Panc1 (cell line): ENCODE measurements around the gene CD55. TPM values are rescaled to one million over a fixed set of nuclear protein-coding genes. Genes with fewer than 3 reads are reported as not detected.

Experiments
- ATAC-seq: fragments of 200-7000 bp; cut with Tn5 transposase; 2 replicates; pipeline ENCODE4 v1.9.1; 2020; ENCODE audit warnings: mild to moderate bottlenecking, moderate library complexity
- BruUV-seq: library from RNA; stranded (reverse); fragments of 400-500 nt; replicated peaks from 2 replicates; lab custom pipeline; 2021; lab: Mats Ljungman, UMichigan
- CTCF ChIA-PET: fragments of 300-600 bp; sonication (Branson Sonifier 250); formaldehyde crosslinking; loops from one replicate; lab custom pipeline; 2022; ENCODE audit warnings: antibody characterized with exemption; lab: Charles Lee
- POLR2A ChIA-PET: fragments of 300-600 bp; sonication (Branson Sonifier 250); formaldehyde crosslinking; loops from one replicate; lab custom pipeline; 2022; ENCODE audit warnings: antibody characterized with exemption; lab: Charles Lee
- DNase-seq: peaks from one replicate; pipeline ENCODE4 v3.0.0-alpha.2; 2010; ENCODE audit warnings: low read depth, low spot score
- H3K27ac ChIP-seq: 2 replicates; pipeline ENCODE4 v1.5.1; 2011; ENCODE audit warnings: mild to moderate bottlenecking, low read length, inconsistent platforms
- H3K27me3 ChIP-seq: fragments of 200-500 bp; sonication (Bioruptor generic); 2 replicates; pipeline ENCODE4 v1.6.0; 2014; ENCODE audit warnings: low read length, inconsistent platforms; ENCODE audit not compliant: control insufficient read depth, insufficient read depth
- H3K36me3 ChIP-seq: fragments of 200-500 bp; sonication (Bioruptor generic); 2 replicates; pipeline ENCODE4 v1.5.1; 2014; ENCODE audit warnings: inconsistent platforms, mild to moderate bottlenecking, low read length, moderate library complexity; ENCODE audit not compliant: control insufficient read depth, insufficient read depth
- H3K4me1 ChIP-seq: 2 replicates; pipeline ENCODE4 v1.5.1; 2011; ENCODE audit warnings: inconsistent platforms, mild to moderate bottlenecking, low read length, moderate library complexity; ENCODE audit not compliant: control insufficient read depth, insufficient read depth
- H3K4me3 ChIP-seq, 2 experiments: 2 replicates each; pipeline ENCODE4 v1.5.1; 2011 to 2012; ENCODE audit warnings: low read depth in 2 of 2, low read length in 2 of 2, mild to moderate bottlenecking in 2 of 2, inconsistent platforms in 1 of 2, moderate library complexity in 1 of 2
- H3K9me3 ChIP-seq: fragments of 200-500 bp; sonication (Bioruptor generic); 2 replicates; pipeline ENCODE4 v1.5.1; 2014; ENCODE audit warnings: low read depth, mild to moderate bottlenecking, inconsistent platforms, low read length, moderate library complexity; ENCODE audit not compliant: control insufficient read depth, insufficient read depth
- POLR2AphosphoS5 ChIP-seq: IDR thresholded peaks from 2 replicates; pipeline ENCODE4 v1.6.1; 2012; ENCODE audit warnings: mild to moderate bottlenecking, low read depth, low read length, moderate library complexity
- SIN3A ChIP-seq: IDR thresholded peaks from 2 replicates; pipeline ENCODE4 v1.6.1; 2012; ENCODE audit warnings: low read depth, mild to moderate bottlenecking, low read length, moderate library complexity, borderline replicate concordance; ENCODE audit not compliant: insufficient read depth
- TCF7L2 ChIP-seq: IDR thresholded peaks from 2 replicates; pipeline ENCODE4 v1.6.1; 2011; ENCODE audit warnings: mild to moderate bottlenecking, low read depth, low read length, inconsistent platforms
- in situ Hi-C: cut with HindIII; loops from 2 replicates; pipeline ENCODE4 v1.10.0; 2016; ENCODE audit warnings: low sequenced_read_pairs, low pct_unique_long_range_greater_than_20kb
- intact Hi-C: fragments of 100-400 bp; cut with micrococcal nuclease; formaldehyde crosslinking; loops from one replicate; pipeline ENCODE4 v1.10.0; 2022; ENCODE audit not compliant: unreplicated experiment
- total RNA-seq: library from RNA; stranded (reverse); gene quantifications from one replicate; pipeline ENCODE4 v1.2.1, GENCODE V29; 2021; ENCODE audit not compliant: unreplicated experiment
- TF ChIP-seq, protein P1 (sequence below), 2 experiments: IDR thresholded peaks; 2 replicates each; pipeline ENCODE4 v1.6.1; 2011 to 2012; ENCODE audit warnings: low read depth in 2 of 2, control low read depth in 1 of 2, low read length in 1 of 2, mild to moderate bottlenecking in 1 of 2, moderate library complexity in 1 of 2; ENCODE audit not compliant: insufficient read depth in 1 of 2
- TF ChIP-seq, protein P2 (sequence below): fragments of 450-650 bp; IDR thresholded peaks from 2 replicates; pipeline ENCODE4 v1.5.1; 2017; ENCODE audit warnings: mild to moderate bottlenecking

CD55 gene
- total RNA-seq, 1 experiment from 2014 or later: 12.1 TPM

DNA sequence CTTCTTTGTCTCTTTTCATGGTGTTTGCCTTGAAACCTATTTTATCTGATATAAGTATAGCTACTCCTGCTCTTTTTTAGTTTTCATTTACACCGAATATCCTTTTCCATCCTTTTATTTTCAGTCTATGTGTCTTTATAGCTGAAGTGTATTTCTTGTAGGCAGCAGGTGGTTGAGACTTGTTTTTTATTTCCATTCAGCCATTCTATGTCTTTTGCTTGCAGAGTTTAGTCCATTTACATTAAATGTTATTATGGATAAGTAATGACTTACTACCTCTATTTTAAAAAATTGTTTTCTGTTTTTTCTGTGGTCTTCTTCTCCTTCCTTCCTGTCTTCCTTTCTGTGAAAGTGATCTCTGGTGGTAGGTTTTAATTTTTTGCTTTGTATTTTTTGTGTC is 45.0 kb upstream of the CD55 start:
- no peak overlapping the region for H3K4me3 ChIP-seq
- DNase-seq (no peak), ATAC-seq (no peak)
- no TSS peak for BruUV-seq
- H3K36me3 ChIP-seq: no peaks in the 10 kb centered on the region
- H3K9me3 ChIP-seq: no peaks in the 10 kb centered on the region
- ChIA-PET POLR2A (no interaction called here), CTCF (no interaction called here)
- H3K27ac ChIP-seq: no peak overlapping the region
- intact Hi-C loops: no loop called here
- in situ Hi-C loops: no loop called here
- no peaks in the 10 kb centered on the region for H3K4me1 ChIP-seq
- TF ChIP-seq SIN3A (no peak), POLR2AphosphoS5 (no peak), TCF7L2 (no peak)
- TF ChIP-seq, protein P1, sequence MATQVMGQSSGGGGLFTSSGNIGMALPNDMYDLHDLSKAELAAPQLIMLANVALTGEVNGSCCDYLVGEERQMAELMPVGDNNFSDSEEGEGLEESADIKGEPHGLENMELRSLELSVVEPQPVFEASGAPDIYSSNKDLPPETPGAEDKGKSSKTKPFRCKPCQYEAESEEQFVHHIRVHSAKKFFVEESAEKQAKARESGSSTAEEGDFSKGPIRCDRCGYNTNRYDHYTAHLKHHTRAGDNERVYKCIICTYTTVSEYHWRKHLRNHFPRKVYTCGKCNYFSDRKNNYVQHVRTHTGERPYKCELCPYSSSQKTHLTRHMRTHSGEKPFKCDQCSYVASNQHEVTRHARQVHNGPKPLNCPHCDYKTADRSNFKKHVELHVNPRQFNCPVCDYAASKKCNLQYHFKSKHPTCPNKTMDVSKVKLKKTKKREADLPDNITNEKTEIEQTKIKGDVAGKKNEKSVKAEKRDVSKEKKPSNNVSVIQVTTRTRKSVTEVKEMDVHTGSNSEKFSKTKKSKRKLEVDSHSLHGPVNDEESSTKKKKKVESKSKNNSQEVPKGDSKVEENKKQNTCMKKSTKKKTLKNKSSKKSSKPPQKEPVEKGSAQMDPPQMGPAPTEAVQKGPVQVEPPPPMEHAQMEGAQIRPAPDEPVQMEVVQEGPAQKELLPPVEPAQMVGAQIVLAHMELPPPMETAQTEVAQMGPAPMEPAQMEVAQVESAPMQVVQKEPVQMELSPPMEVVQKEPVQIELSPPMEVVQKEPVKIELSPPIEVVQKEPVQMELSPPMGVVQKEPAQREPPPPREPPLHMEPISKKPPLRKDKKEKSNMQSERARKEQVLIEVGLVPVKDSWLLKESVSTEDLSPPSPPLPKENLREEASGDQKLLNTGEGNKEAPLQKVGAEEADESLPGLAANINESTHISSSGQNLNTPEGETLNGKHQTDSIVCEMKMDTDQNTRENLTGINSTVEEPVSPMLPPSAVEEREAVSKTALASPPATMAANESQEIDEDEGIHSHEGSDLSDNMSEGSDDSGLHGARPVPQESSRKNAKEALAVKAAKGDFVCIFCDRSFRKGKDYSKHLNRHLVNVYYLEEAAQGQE (IDR thresholded peaks at IDR 0.05; ENCODE audit: insufficient read depth in 1 of 2, low read depth in 2 of 2, low read length in 1 of 2): no peak
- TF ChIP-seq, protein P2, sequence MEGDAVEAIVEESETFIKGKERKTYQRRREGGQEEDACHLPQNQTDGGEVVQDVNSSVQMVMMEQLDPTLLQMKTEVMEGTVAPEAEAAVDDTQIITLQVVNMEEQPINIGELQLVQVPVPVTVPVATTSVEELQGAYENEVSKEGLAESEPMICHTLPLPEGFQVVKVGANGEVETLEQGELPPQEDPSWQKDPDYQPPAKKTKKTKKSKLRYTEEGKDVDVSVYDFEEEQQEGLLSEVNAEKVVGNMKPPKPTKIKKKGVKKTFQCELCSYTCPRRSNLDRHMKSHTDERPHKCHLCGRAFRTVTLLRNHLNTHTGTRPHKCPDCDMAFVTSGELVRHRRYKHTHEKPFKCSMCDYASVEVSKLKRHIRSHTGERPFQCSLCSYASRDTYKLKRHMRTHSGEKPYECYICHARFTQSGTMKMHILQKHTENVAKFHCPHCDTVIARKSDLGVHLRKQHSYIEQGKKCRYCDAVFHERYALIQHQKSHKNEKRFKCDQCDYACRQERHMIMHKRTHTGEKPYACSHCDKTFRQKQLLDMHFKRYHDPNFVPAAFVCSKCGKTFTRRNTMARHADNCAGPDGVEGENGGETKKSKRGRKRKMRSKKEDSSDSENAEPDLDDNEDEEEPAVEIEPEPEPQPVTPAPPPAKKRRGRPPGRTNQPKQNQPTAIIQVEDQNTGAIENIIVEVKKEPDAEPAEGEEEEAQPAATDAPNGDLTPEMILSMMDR: no peak
- H3K27me3 ChIP-seq: no peaks in the 10 kb centered on the region

DNA sequence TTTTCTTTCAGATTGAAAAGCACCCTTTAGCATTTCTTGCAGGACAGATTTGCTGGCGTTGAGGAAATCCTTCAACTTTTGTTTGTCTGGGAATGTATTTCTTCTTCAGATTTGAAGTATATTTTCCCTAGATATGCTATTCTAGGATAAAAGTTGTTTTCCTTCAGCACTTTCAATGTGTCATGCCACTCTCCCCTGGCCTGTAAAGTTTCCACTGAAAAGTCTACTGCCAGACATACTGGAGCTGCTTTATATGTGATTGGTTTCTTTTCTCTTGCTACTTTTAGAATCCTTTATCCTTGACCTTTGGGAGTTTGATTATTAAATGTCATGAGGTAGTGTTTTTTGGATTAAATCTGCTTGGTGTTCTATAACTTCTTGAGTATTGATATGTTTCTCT is 44.2 kb upstream of the CD55 start:
- no TSS peak for BruUV-seq
- CTCF ChIA-PET: no interaction called here
- no peak for DNase-seq

More for the DNA sequence above, 44.2 kb upstream of the CD55 start:
- in situ Hi-C loops (no loop called here), intact Hi-C loops (no loop called here)
- no peak overlapping the region for H3K27ac ChIP-seq
- no peak for TF ChIP-seq POLR2AphosphoS5
- TF ChIP-seq, protein P1 (IDR thresholded peaks at IDR 0.05; ENCODE audit: insufficient read depth in 1 of 2, low read depth in 2 of 2, low read length in 1 of 2): no peak
- no peak for TF ChIP-seq TCF7L2
- TF ChIP-seq SIN3A: no peak
- TF ChIP-seq, protein P2: no peak
- no peak for ATAC-seq
- H3K9me3 ChIP-seq: no peaks in the 10 kb centered on the region
- H3K4me3 ChIP-seq: no peak overlapping the region
- POLR2A ChIA-PET: no interaction called here
- H3K4me1 ChIP-seq: no peaks in the 10 kb centered on the region
- no peaks in the 10 kb centered on the region for H3K36me3 ChIP-seq
- H3K27me3 ChIP-seq: no peaks in the 10 kb centered on the region
